Measurements from ENCODE around the gene FSCN2.

DNA sequence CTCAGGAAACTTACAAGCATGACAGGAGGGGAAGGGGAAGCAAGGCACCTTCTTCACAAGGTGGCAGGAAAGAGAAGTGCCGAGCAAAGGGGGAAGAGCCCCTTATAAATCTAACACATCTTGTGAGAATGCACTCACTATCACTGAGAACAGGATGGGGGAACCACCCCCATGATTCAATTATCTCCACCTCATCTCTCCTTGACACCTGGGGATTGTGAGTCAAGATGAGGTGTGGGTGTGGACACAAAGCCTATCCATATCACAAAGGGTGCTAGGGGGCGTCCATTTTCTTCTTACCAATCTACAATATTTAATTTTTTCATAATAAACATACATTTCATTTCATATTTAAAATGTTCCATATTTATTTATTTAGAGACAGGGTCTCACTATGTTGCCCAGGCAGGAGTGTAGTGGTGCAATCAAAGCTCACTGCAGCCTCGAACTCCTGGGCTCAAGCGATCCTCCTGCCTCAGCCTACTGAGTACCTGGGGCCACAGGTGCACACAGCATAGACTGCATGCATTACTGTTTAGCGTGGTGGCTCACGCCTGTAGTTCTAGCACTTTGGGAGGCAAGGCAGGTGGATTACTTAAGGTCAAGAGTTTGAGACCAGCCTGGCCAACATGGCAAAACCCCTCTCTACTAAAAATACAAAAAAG lies 50.5 kb downstream of the FSCN2 start:
- TF ChIP-seq NR1H2 (CRISPR knock-in tag; IDR thresholded peaks at IDR 0.05): no peak
- TF ChIP-seq, protein P1, sequence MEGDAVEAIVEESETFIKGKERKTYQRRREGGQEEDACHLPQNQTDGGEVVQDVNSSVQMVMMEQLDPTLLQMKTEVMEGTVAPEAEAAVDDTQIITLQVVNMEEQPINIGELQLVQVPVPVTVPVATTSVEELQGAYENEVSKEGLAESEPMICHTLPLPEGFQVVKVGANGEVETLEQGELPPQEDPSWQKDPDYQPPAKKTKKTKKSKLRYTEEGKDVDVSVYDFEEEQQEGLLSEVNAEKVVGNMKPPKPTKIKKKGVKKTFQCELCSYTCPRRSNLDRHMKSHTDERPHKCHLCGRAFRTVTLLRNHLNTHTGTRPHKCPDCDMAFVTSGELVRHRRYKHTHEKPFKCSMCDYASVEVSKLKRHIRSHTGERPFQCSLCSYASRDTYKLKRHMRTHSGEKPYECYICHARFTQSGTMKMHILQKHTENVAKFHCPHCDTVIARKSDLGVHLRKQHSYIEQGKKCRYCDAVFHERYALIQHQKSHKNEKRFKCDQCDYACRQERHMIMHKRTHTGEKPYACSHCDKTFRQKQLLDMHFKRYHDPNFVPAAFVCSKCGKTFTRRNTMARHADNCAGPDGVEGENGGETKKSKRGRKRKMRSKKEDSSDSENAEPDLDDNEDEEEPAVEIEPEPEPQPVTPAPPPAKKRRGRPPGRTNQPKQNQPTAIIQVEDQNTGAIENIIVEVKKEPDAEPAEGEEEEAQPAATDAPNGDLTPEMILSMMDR (IDR thresholded peaks at IDR 0.05): no peak
- TF ChIP-seq, protein P2, sequence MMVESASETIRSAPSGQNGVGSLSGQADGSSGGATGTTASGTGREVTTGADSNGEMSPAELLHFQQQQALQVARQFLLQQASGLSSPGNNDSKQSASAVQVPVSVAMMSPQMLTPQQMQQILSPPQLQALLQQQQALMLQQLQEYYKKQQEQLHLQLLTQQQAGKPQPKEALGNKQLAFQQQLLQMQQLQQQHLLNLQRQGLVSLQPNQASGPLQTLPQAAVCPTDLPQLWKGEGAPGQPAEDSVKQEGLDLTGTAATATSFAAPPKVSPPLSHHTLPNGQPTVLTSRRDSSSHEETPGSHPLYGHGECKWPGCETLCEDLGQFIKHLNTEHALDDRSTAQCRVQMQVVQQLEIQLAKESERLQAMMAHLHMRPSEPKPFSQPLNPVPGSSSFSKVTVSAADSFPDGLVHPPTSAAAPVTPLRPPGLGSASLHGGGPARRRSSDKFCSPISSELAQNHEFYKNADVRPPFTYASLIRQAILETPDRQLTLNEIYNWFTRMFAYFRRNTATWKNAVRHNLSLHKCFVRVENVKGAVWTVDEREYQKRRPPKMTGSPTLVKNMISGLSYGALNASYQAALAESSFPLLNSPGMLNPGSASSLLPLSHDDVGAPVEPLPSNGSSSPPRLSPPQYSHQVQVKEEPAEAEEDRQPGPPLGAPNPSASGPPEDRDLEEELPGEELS (CRISPR knock-in tag; IDR thresholded peaks at IDR 0.05): no peak
